ENCODE measurements around the gene SMYD3. TPM values are rescaled to one million over a fixed set of nuclear protein-coding genes. Genes with fewer than 3 reads are reported as not detected.

The SMYD3 gene
- total and polyA plus RNA-seq, 9 donors: 8.0 to 13.9 (median 9.6) TPM

DNA sequence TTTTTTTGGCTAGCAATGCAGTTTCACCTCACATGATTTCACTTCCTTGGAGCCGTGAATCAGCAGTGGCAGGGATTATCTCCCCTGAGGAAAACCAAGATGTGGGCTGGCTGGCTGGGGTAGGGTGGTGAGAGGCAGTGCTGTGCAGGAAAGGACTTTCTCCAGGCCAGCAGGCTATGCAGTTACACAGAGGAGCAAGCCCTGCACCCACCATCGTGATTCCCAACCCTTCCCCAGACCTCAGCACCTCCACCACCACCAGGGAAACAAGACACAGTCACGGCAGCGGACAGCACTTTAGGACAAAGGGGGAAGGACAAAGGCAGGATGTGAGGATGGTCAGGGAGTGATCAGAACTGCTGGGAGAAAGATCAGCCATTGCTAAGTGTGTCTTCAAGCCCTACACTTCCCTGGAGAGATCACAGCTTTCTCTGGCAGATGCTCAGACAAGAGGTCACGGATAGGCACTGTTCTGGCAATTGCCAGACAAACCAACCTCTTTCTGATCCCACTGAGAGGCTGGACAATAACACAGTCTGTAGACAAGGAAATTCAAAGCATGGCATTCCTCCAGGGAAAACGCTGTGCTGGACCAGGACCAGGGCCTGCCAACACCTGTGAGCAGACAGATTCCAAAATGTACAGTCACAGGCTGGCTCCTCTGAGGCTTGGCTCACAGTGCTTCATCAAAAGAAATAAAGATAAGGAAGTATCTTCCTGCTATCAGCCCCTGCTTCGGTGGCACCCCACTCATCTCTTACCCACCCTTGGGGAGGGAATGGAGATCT lies 509.4 kb downstream of the SMYD3 start:
- no peak for DNase-seq
- no peaks in the 10 kb centered on the region for H3K36me3 ChIP-seq (ENCODE audit: control insufficient read depth, insufficient read depth, low read length)
- H3K4me1 ChIP-seq (ENCODE audit: control insufficient read depth, insufficient read depth, low read length): no peaks in the 10 kb centered on the region
- no peaks in the 10 kb centered on the region for H3K9me3 ChIP-seq (replicated peaks; ENCODE audit: control insufficient read depth, low read depth, low read length)
- no peaks in the 10 kb centered on the region for H3K27me3 ChIP-seq (ENCODE audit: control insufficient read depth, insufficient read depth, low read length)
- 59% methylated on average over 2 of the region's 7 CpGs for WGBS (ENCODE audit: insufficient coverage)
- H3K27ac ChIP-seq (ENCODE audit: low read length): no peak overlapping the region
- H3K4me3 ChIP-seq (ENCODE audit: low read length): no peak overlapping the region

DNA sequence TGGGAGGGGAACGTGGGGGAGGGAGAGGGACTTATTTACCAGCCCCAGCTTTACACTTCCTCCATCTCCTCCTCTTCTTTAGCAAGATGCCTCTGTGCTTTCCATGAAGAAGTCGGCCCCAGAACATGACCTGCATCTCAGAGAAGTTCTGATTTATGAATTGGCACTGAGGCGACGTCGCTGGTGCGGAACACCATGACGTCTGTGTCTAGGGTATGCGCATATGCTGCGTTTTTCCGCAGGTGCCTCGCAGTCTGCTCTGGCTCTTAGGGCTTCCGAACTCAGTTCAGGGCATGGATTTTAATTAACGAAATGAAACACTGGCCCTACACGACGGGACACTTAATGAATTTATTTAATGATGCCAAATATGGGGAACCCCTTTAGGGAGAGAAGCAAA lies 510.3 kb downstream of the SMYD3 start:
- DNase-seq: no peak
- no peaks in the 10 kb centered on the region for H3K36me3 ChIP-seq (ENCODE audit: control insufficient read depth, insufficient read depth, low read length)
- 76% methylated on average over 13 of the region's 15 CpGs for WGBS (ENCODE audit: insufficient coverage)
- H3K9me3 ChIP-seq (replicated peaks; ENCODE audit: control insufficient read depth, low read depth, low read length): no peaks in the 10 kb centered on the region
- no peaks in the 10 kb centered on the region for H3K4me1 ChIP-seq (ENCODE audit: control insufficient read depth, insufficient read depth, low read length)
- H3K4me3 ChIP-seq (ENCODE audit: low read length): no peak overlapping the region
- no peak overlapping the region for H3K27ac ChIP-seq (ENCODE audit: low read length)
- H3K27me3 ChIP-seq (ENCODE audit: control insufficient read depth, insufficient read depth, low read length): no peaks in the 10 kb centered on the region

DNA sequence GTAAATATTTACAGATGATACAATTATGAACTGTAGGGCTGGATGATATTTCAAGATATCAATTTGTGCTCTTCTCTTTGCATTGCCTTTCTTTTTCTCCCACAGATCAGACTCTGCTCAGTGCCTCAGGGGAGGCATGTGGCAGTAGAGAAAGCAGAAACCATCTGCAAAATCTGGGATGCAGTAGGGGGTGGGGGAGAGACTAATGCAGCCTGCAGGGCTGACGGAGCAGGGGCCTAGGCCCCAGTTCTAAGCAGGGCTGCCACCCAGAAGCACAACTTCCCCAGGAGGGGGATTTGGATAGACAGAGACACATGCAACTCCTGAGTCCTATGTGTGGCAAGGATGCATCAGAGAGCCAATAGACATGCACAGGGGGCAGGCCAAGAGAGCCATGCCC lies 511.6 kb downstream of the SMYD3 start:
- no peaks in the 10 kb centered on the region for H3K4me1 ChIP-seq (ENCODE audit: control insufficient read depth, insufficient read depth, low read length)
- no peaks in the 10 kb centered on the region for H3K36me3 ChIP-seq (ENCODE audit: control insufficient read depth, insufficient read depth, low read length)
- H3K27me3 ChIP-seq (ENCODE audit: control insufficient read depth, insufficient read depth, low read length): no peaks in the 10 kb centered on the region
- H3K4me3 ChIP-seq (ENCODE audit: low read length): no peak overlapping the region
- no peak for DNase-seq
- no peaks in the 10 kb centered on the region for H3K9me3 ChIP-seq (replicated peaks; ENCODE audit: control insufficient read depth, low read depth, low read length)
- WGBS (ENCODE audit: insufficient coverage): 50% methylated on average over 1 of the region's 1 CpG
- no peak overlapping the region for H3K27ac ChIP-seq (ENCODE audit: low read length)

DNA sequence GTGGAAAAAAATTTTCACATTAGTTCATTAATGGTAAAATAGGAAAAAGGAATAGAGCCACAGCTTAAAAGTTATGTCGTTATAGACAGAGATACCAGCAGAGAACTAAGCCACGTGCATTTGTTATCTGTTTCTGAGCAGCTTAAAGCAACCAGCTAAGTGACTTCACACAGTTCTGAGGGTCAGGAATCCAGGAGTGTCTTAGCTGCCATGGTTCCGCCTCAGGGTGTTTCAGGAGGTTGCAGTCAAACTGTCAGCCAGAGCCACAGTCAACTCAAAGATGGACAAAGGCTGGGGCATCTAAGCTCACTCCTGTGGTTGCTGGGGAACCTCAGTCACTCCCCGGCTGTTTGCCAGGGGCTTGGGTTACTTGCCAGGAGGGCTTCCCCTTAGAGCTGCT lies 515.8 kb downstream of the SMYD3 start:
- no peaks in the 10 kb centered on the region for H3K36me3 ChIP-seq (ENCODE audit: control insufficient read depth, insufficient read depth, low read length)
- no peak overlapping the region for H3K4me3 ChIP-seq (ENCODE audit: low read length)
- no peak overlapping the region for H3K27ac ChIP-seq (ENCODE audit: low read length)
- H3K9me3 ChIP-seq (replicated peaks; ENCODE audit: control insufficient read depth, low read depth, low read length): no peaks in the 10 kb centered on the region
- WGBS (ENCODE audit: insufficient coverage): 83% methylated on average over 3 of the region's 4 CpGs
- H3K27me3 ChIP-seq (ENCODE audit: control insufficient read depth, insufficient read depth, low read length): no peaks in the 10 kb centered on the region
- H3K4me1 ChIP-seq (ENCODE audit: control insufficient read depth, insufficient read depth, low read length): peaks cover 3% of the 10 kb centered on the region
- DNase-seq: no peak

DNA sequence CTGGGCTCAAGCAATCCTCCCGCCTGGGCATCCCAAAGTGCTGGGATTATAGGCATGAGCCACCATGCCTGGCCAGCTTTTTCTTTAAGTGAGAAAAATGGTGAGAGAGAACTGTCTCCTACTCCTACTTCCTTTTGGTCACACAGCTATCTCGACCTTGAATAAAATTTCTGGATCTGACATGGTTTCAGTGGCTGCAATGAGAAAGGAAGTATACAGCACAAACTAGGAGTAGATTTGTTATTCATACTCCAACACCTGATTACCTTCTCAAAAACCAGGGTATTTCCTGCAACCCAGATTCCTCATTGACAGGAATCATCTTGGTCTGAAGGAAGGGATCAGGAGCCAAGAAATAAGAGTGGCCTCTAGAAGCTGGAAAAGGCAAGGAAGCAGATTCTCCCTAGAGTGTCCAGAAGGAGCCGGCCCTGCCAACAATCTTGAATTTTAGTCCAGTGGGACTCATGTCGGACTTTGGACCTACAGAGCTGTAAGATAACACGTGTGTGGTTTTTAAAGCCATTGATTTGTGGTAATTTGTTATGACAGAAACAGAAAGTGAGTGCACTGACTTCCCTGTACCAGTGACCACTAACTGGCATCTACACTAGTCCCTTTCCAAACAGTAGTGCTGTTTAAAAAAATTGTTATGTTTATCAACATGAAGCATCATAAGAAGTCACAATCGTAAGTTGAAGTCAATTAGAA lies 516.6 kb downstream of the SMYD3 start:
- no peak for DNase-seq
- H3K4me1 ChIP-seq (ENCODE audit: control insufficient read depth, insufficient read depth, low read length): peaks cover 3% of the 10 kb centered on the region
- H3K4me3 ChIP-seq (ENCODE audit: low read length): no peak overlapping the region
- no peaks in the 10 kb centered on the region for H3K27me3 ChIP-seq (ENCODE audit: control insufficient read depth, insufficient read depth, low read length)
- 56% methylated on average over 3 of the region's 6 CpGs for WGBS (ENCODE audit: insufficient coverage)
- H3K9me3 ChIP-seq (replicated peaks; ENCODE audit: control insufficient read depth, low read depth, low read length): no peaks in the 10 kb centered on the region
- no peaks in the 10 kb centered on the region for H3K36me3 ChIP-seq (ENCODE audit: control insufficient read depth, insufficient read depth, low read length)
- H3K27ac ChIP-seq (ENCODE audit: low read length): no peak overlapping the region

DNA sequence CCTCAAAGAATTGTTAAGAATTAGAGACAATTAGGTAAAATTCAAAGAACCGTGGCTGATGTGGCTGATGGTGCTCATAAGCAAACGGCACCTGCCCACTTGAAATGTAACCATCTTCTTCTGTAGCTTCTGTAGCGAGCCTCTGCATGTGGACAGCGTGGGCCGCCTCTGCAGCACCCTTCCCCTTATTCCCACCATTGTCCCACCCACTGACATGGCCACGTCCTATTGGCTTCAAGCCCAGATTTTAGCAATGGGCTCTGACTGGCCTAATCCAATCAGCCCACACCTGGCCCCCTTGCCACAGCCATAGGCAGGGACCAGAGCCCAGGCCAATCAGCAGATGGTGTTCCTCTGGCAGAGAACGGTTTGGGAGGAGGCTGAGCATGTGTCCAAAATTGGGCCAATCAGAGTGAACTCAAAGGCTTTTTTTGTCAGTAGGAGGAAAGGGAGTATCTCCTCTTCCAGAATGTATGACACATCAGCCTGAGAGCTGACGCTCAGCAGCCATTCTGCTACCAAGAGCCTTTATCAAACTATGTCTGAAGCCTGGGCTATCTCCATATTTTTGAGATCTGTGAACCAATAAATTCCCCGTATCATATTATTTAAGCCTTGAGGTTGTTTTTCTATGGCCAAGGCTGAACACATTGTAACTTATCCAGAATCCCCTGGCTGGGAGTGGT lies 518.5 kb downstream of the SMYD3 start:
- no peaks in the 10 kb centered on the region for H3K36me3 ChIP-seq (ENCODE audit: control insufficient read depth, insufficient read depth, low read length)
- 87% methylated on average over 6 of the region's 9 CpGs for whole genome bisulfite sequencing (ENCODE audit: insufficient coverage)
- H3K9me3 ChIP-seq (replicated peaks; ENCODE audit: control insufficient read depth, low read depth, low read length): no peaks in the 10 kb centered on the region
- no peak for DNase-seq
- H3K4me3 ChIP-seq (ENCODE audit: low read length): no peak overlapping the region
- H3K4me1 ChIP-seq (ENCODE audit: control insufficient read depth, insufficient read depth, low read length): peaks cover 3% of the 10 kb centered on the region
- H3K27ac ChIP-seq (ENCODE audit: low read length): no peak overlapping the region
- no peaks in the 10 kb centered on the region for H3K27me3 ChIP-seq (ENCODE audit: control insufficient read depth, insufficient read depth, low read length)

DNA sequence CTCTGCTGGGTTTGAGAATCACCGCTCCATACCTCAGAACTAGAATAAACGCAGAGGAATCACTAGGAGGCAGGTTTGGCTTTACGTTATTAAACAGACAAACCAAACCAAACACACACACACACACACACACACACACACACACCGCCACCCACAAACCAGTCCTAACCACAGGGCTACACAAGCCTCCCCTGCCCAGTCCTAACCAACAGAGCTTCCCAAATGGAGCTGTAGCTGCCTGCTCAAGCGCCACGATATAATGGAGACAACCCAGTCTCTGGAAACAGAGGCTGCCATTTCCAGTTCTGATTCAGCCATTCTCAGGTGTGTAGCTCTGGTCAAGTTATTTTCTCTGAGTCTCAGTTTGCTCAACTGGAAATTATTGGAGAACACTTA lies 519.1 kb downstream of the SMYD3 start:
- Histone ChIP-seq H3K27ac (ENCODE audit: low read length) (no peak overlapping the region), H3K9me3 (replicated peaks; ENCODE audit: control insufficient read depth, low read depth, low read length) (no peaks in the 10 kb centered on the region), H3K4me3 (ENCODE audit: low read length) (no peak overlapping the region), H3K36me3 (ENCODE audit: control insufficient read depth, insufficient read depth, low read length) (no peaks in the 10 kb centered on the region), H3K4me1 (ENCODE audit: control insufficient read depth, insufficient read depth, low read length) (peaks cover 3% of the 10 kb centered on the region), H3K27me3 (ENCODE audit: control insufficient read depth, insufficient read depth, low read length) (no peaks in the 10 kb centered on the region)
- no peak for DNase-seq
- 87% methylated on average over 5 of the region's 6 CpGs for WGBS (ENCODE audit: insufficient coverage)

DNA sequence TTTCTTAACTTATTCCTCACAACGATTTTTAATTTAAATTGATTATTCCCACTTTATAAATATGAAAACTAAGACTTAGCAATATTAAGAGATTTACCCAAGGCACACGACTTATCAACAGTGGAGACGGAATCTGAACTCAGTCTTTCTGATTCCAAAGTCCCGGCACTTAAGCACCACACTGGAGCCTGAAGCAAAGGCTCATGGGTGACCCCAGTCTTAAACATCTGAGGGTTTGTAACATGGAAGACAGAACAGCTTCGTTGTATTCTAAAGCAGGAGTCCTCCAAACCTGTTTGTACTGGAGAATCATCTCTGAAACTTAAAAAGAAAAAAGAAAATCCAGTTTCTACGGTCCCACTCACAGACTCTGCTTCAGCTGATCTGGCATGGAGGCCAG lies 519.5 kb downstream of the SMYD3 start:
- H3K9me3 ChIP-seq (replicated peaks; ENCODE audit: control insufficient read depth, low read depth, low read length): no peaks in the 10 kb centered on the region
- DNase-seq: no peak
- H3K36me3 ChIP-seq (ENCODE audit: control insufficient read depth, insufficient read depth, low read length): no peaks in the 10 kb centered on the region
- peaks cover 3% of the 10 kb centered on the region for H3K4me1 ChIP-seq (ENCODE audit: control insufficient read depth, insufficient read depth, low read length)
- no peaks in the 10 kb centered on the region for H3K27me3 ChIP-seq (ENCODE audit: control insufficient read depth, insufficient read depth, low read length)
- WGBS (ENCODE audit: insufficient coverage): 73% methylated on average over 2 of the region's 6 CpGs
- no peak overlapping the region for H3K4me3 ChIP-seq (ENCODE audit: low read length)
- no peak overlapping the region for H3K27ac ChIP-seq (ENCODE audit: low read length)

DNA sequence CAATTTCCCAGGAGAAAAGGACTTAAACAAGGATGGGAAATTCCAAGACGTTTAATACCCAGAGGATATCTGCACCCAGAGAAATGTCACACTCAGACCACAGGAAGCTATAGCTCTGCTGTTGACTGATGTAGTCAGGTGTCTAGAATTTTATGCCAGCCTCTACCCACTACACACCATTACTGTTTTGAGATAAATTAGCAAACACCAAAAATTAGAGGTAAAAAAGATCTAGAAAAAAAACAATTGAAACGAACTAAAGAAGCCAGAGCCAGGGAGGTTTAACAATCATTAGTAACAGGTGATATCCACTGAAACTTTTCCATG lies 519.9 kb downstream of the SMYD3 start:
- Histone ChIP-seq H3K36me3 (ENCODE audit: control insufficient read depth, insufficient read depth, low read length) (no peaks in the 10 kb centered on the region), H3K4me3 (ENCODE audit: low read length) (no peak overlapping the region), H3K4me1 (ENCODE audit: control insufficient read depth, insufficient read depth, low read length) (peaks cover 3% of the 10 kb centered on the region), H3K9me3 (replicated peaks; ENCODE audit: control insufficient read depth, low read depth, low read length) (no peaks in the 10 kb centered on the region), H3K27ac (ENCODE audit: low read length) (no peak overlapping the region), H3K27me3 (ENCODE audit: control insufficient read depth, insufficient read depth, low read length) (no peaks in the 10 kb centered on the region)
- DNase-seq: no peak
- no CpG with 5 or more reads among the region's 2 CpGs for WGBS (ENCODE audit: insufficient coverage)

DNA sequence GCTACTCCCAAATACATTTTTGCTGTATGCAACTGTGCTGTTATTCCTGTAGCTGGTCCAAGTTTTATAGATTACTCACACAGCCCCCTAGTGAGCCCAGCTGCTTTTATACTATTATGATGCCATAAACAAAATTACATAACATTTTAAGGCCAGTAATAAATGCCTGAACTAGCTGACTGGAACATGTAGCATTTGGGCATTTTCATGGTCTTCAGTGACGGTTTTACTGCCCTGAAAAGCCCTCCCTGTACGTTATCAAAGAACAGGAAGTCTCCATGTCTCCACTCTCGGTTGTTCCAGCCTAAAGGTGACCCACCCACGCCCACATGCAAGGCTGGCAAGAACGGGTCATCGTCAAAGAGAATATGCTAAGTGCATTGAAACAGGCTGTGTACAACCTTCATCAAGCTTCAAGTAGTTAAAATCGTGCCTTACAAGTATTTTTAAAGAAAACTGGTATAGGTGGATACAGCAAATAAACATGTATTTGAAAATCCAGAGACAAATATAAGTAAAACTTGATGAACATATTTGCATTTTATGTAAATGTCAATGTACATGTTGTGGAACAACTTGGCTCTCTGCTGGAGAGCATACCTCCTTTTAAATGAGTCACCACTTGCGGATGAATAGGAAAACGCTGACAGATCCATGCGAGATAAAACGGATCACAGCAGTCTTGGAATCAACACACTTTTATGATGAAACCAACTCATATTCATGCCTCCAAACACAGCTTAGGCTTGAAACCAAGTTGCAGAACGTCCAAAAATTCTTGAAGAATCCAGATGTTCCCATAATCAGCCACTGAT lies 520.5 kb downstream of the SMYD3 start:
- H3K9me3 ChIP-seq (replicated peaks; ENCODE audit: control insufficient read depth, low read depth, low read length): no peaks in the 10 kb centered on the region
- WGBS (ENCODE audit: insufficient coverage): 17% methylated on average over 8 of the region's 12 CpGs
- no peaks in the 10 kb centered on the region for H3K36me3 ChIP-seq (ENCODE audit: control insufficient read depth, insufficient read depth, low read length)
- H3K27me3 ChIP-seq (ENCODE audit: control insufficient read depth, insufficient read depth, low read length): no peaks in the 10 kb centered on the region
- peak; percentile 80 for DNase-seq
- peaks cover 3% of the 10 kb centered on the region for H3K4me1 ChIP-seq (ENCODE audit: control insufficient read depth, insufficient read depth, low read length)
- H3K4me3 ChIP-seq (ENCODE audit: low read length): no peak overlapping the region
- H3K27ac ChIP-seq (ENCODE audit: low read length): no peak overlapping the region
